ENCODE data around the gene PPP4R2. TPM values are rescaled to one million over a fixed set of nuclear protein-coding genes. Genes with fewer than 3 reads are reported as not detected.

Gene PPP4R2
- total and polyA plus RNA-seq, 9 donors, result 37.3 to 65.1 (median 51.0) TPM

GRCh38 chr3:72973786-72974185, 22.8 kb upstream of the PPP4R2 start:
- Histone ChIP-seq H3K27ac (ENCODE audit: low read length) (no peak overlapping the region), H3K27me3 (ENCODE audit: control insufficient read depth, insufficient read depth, low read length) (no peaks in the 10 kb centered on the region), H3K4me3 (ENCODE audit: low read length) (no peak overlapping the region), H3K9me3 (replicated peaks; ENCODE audit: control insufficient read depth, low read depth, low read length) (no peaks in the 10 kb centered on the region), H3K4me1 (ENCODE audit: control insufficient read depth, insufficient read depth, low read length) (no peaks in the 10 kb centered on the region), H3K36me3 (ENCODE audit: control insufficient read depth, insufficient read depth, low read length) (peaks cover 10% of the 10 kb centered on the region)
- WGBS (ENCODE audit: insufficient coverage), result no CpG with 5 or more reads among the region's 2 CpGs
- DNase-seq, result no peak

DNA sequence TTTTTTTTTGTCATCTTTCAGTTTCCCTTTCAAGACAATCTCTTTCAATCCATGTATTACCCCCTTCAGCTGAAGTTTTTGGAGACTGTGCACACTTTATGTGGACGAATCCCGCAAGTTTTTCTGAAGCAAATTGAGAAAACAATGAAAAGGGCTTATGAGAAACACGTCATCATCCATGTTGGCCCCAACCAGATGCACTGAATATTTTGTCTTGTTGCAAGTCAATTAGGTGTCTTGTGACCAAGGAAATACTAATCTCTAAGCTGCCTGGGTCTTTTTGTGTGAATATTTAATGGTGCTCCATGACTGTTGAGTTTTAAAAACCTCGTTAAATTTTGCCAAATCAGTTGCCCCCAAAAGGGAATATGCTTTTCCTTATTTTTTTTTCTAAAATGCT, 21.7 kb upstream of the PPP4R2 start:
- DNase-seq, result no peak
- no peaks in the 10 kb centered on the region for H3K4me1 ChIP-seq (ENCODE audit: control insufficient read depth, insufficient read depth, low read length)
- H3K27ac ChIP-seq (ENCODE audit: low read length), result no peak overlapping the region
- no peak overlapping the region for H3K4me3 ChIP-seq (ENCODE audit: low read length)
- no peaks in the 10 kb centered on the region for H3K9me3 ChIP-seq (replicated peaks; ENCODE audit: control insufficient read depth, low read depth, low read length)
- H3K27me3 ChIP-seq (ENCODE audit: control insufficient read depth, insufficient read depth, low read length), result no peaks in the 10 kb centered on the region
- H3K36me3 ChIP-seq (ENCODE audit: control insufficient read depth, insufficient read depth, low read length), result peaks cover 7% of the 10 kb centered on the region
- 49% methylated on average over 3 of the region's 4 CpGs for WGBS (ENCODE audit: insufficient coverage)

GRCh38 chr3:72976281-72976741, 20.3 kb upstream of the PPP4R2 start:
- H3K36me3 ChIP-seq (ENCODE audit: control insufficient read depth, insufficient read depth, low read length), result peaks cover 7% of the 10 kb centered on the region
- H3K4me1 ChIP-seq (ENCODE audit: control insufficient read depth, insufficient read depth, low read length), result no peaks in the 10 kb centered on the region
- no peaks in the 10 kb centered on the region for H3K9me3 ChIP-seq (replicated peaks; ENCODE audit: control insufficient read depth, low read depth, low read length)
- no CpG with 5 or more reads among the region's 1 CpG for WGBS (ENCODE audit: insufficient coverage)
- no peak for DNase-seq
- H3K4me3 ChIP-seq (ENCODE audit: low read length), result no peak overlapping the region
- no peak overlapping the region for H3K27ac ChIP-seq (ENCODE audit: low read length)
- no peaks in the 10 kb centered on the region for H3K27me3 ChIP-seq (ENCODE audit: control insufficient read depth, insufficient read depth, low read length)

- no peaks in the 10 kb centered on the region for H3K9me3 ChIP-seq (replicated peaks; ENCODE audit: control insufficient read depth, low read depth, low read length)
- no peak for DNase-seq
- H3K4me1 ChIP-seq (ENCODE audit: control insufficient read depth, insufficient read depth, low read length), result no peaks in the 10 kb centered on the region
- no peak overlapping the region for H3K4me3 ChIP-seq (ENCODE audit: low read length)
- peaks cover 7% of the 10 kb centered on the region for H3K36me3 ChIP-seq (ENCODE audit: control insufficient read depth, insufficient read depth, low read length)
- no peaks in the 10 kb centered on the region for H3K27me3 ChIP-seq (ENCODE audit: control insufficient read depth, insufficient read depth, low read length)
- WGBS (ENCODE audit: insufficient coverage), result 94% methylated on average over 2 of the region's 5 CpGs
- no peak overlapping the region for H3K27ac ChIP-seq (ENCODE audit: low read length)
These were observed 19.4 kb upstream of the PPP4R2 start for GRCh38 chr3:72977060-72977808.

DNA sequence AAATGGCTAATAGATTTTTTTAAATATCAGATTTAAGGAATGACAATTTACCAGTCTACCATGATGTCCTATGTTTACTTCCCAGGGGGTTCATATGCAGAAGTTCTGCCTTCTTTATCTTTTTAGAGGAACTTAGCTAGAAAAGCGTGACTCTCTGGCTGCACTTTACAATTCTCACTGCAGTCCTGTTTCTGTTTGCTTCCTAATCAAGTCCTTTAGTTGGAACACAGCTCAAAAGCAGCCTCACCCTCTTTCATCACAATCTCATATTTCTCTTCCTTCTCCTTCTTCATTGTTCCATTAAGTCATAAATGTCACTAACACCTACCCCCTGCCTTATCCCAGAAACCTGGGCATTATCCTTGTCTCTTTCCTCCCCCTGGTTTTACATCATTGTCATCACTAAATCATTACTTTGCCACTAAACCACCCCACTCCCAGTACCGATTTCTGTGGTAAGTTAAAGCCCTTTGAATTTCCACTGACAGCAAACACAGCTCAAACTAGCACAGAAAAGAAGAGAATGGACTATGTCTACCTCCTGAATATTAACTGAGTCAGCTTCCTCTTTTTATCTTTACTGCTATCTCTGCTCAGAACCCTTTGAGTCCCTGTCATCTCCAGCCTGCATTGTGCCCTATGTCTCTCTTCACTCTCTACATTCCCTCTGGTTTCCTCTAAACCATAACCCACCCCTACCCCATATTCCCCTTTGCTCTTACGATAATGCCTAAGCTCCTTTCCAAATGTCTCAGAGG, 13.8 kb upstream of the PPP4R2 start:
- peaks cover under 1% of the 10 kb centered on the region for H3K36me3 ChIP-seq (ENCODE audit: control insufficient read depth, insufficient read depth, low read length)
- no peak for DNase-seq
- H3K27ac ChIP-seq (ENCODE audit: low read length), result no peak overlapping the region
- no peak overlapping the region for H3K4me3 ChIP-seq (ENCODE audit: low read length)
- WGBS (ENCODE audit: insufficient coverage), result 55% methylated on average over 2 of the region's 3 CpGs
- H3K27me3 ChIP-seq (ENCODE audit: control insufficient read depth, insufficient read depth, low read length), result no peaks in the 10 kb centered on the region
- H3K9me3 ChIP-seq (replicated peaks; ENCODE audit: control insufficient read depth, low read depth, low read length), result peaks cover 5% of the 10 kb centered on the region
- H3K4me1 ChIP-seq (ENCODE audit: control insufficient read depth, insufficient read depth, low read length), result no peaks in the 10 kb centered on the region

DNA sequence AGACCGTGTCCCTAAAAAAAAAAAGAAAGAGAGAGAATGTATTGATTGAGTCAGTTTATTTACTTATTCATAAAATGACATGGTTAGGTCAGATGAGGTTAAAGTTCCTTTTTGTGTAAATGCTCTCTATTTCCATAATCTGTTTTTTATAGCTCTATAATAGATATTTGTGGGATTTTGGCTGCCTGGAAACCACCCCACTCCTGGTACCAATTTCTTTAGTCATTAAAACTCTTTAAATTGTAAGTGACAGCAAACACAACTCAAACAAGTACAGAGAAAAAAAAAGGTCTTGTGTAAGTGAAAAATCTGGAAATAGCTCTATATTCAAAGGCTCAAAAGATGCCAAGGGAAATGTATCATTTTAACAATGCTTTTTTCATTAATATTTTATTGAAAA, 11.0 kb upstream of the PPP4R2 start:
- Histone ChIP-seq H3K9me3 (replicated peaks; ENCODE audit: control insufficient read depth, low read depth, low read length) (peaks cover 5% of the 10 kb centered on the region), H3K4me1 (ENCODE audit: control insufficient read depth, insufficient read depth, low read length) (no peaks in the 10 kb centered on the region), H3K27me3 (ENCODE audit: control insufficient read depth, insufficient read depth, low read length) (no peaks in the 10 kb centered on the region), H3K27ac (ENCODE audit: low read length) (no peak overlapping the region), H3K36me3 (ENCODE audit: control insufficient read depth, insufficient read depth, low read length) (no peaks in the 10 kb centered on the region), H3K4me3 (ENCODE audit: low read length) (no peak overlapping the region)
- no peak for DNase-seq
- no CpG with 5 or more reads among the region's 1 CpG for WGBS (ENCODE audit: insufficient coverage)

GRCh38 chr3:72990701-72991395, 5.8 kb upstream of the PPP4R2 start:
- no peaks in the 10 kb centered on the region for H3K36me3 ChIP-seq (ENCODE audit: control insufficient read depth, insufficient read depth, low read length)
- WGBS (ENCODE audit: insufficient coverage), result 80% methylated on average over 2 of the region's 5 CpGs
- no peak for DNase-seq
- peaks cover 3% of the 10 kb centered on the region for H3K4me1 ChIP-seq (ENCODE audit: control insufficient read depth, insufficient read depth, low read length)
- no peak overlapping the region for H3K27ac ChIP-seq (ENCODE audit: low read length)
- no peaks in the 10 kb centered on the region for H3K27me3 ChIP-seq (ENCODE audit: control insufficient read depth, insufficient read depth, low read length)
- H3K9me3 ChIP-seq (replicated peaks; ENCODE audit: control insufficient read depth, low read depth, low read length), result no peaks in the 10 kb centered on the region
- no peak overlapping the region for H3K4me3 ChIP-seq (ENCODE audit: low read length)

DNA sequence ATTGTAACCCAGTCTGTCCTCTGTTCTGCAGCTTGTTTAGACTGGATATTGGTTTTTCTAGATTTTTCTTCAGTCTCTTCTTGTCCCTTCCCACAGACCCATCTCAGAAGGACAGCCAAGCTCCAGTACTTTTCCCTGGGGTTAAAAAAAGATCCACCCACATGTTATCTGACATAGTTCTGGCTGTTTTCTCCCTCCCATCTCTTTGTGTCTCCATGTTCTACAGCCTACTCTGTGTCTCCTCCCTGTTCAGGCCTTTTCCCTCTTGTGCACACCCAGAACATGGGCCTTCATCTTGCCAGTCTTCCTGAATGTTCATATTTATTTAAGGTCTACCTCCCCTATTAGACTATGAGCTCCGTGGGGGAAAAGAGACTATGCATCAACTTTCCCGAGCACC, 5.1 kb upstream of the PPP4R2 start:
- DNase-seq, result no peak
- H3K4me3 ChIP-seq (ENCODE audit: low read length), result no peak overlapping the region
- H3K4me1 ChIP-seq (ENCODE audit: control insufficient read depth, insufficient read depth, low read length), result peaks cover 7% of the 10 kb centered on the region
- no peak overlapping the region for H3K27ac ChIP-seq (ENCODE audit: low read length)
- no peaks in the 10 kb centered on the region for H3K36me3 ChIP-seq (ENCODE audit: control insufficient read depth, insufficient read depth, low read length)
- H3K27me3 ChIP-seq (ENCODE audit: control insufficient read depth, insufficient read depth, low read length), result no peaks in the 10 kb centered on the region
- no peaks in the 10 kb centered on the region for H3K9me3 ChIP-seq (replicated peaks; ENCODE audit: control insufficient read depth, low read depth, low read length)
- whole genome bisulfite sequencing (ENCODE audit: insufficient coverage), result 50% methylated on average over 2 of the region's 2 CpGs

DNA sequence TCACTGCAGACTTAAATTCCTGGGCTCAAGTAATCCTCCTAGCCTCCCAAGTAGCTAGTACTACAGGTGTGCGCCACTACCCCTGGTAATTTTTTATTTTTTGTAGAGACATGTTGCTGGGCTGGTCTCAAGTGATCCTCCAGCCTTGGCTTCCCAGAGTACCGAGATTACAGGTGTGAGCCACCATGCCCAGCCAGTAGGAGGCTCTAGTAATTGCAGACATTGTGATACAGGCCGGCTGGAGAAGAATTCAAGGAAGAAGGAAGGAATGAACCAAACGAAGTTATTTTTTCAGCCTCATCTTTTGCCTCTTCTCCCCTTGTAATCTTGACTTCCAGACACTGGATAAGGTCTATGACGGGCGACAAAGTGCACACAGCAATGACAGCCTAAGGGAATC, 3.2 kb upstream of the PPP4R2 start:
- no peak for DNase-seq
- Histone ChIP-seq H3K27ac (ENCODE audit: low read length) (no peak overlapping the region), H3K9me3 (replicated peaks; ENCODE audit: control insufficient read depth, low read depth, low read length) (no peaks in the 10 kb centered on the region), H3K4me1 (ENCODE audit: control insufficient read depth, insufficient read depth, low read length) (peaks cover 7% of the 10 kb centered on the region), H3K4me3 (ENCODE audit: low read length) (no peak overlapping the region), H3K27me3 (ENCODE audit: control insufficient read depth, insufficient read depth, low read length) (no peaks in the 10 kb centered on the region), H3K36me3 (ENCODE audit: control insufficient read depth, insufficient read depth, low read length) (no peaks in the 10 kb centered on the region)
- WGBS (ENCODE audit: insufficient coverage), result 92% methylated on average over 3 of the region's 6 CpGs

GRCh38 chr3:72995337-72995736, 1.3 kb upstream of the PPP4R2 start:
- Histone ChIP-seq H3K4me1 (ENCODE audit: control insufficient read depth, insufficient read depth, low read length) (peaks cover 9% of the 10 kb centered on the region), H3K27me3 (ENCODE audit: control insufficient read depth, insufficient read depth, low read length) (no peaks in the 10 kb centered on the region), H3K4me3 (ENCODE audit: low read length) (no peak overlapping the region), H3K9me3 (replicated peaks; ENCODE audit: control insufficient read depth, low read depth, low read length) (no peaks in the 10 kb centered on the region), H3K36me3 (ENCODE audit: control insufficient read depth, insufficient read depth, low read length) (peaks cover 4% of the 10 kb centered on the region), H3K27ac (ENCODE audit: low read length) (no peak overlapping the region)
- 95% methylated on average over 4 of the region's 10 CpGs for WGBS (ENCODE audit: insufficient coverage)
- peak; percentile 76 for DNase-seq
